EH (cell line): ENCODE data around the gene NUP214.
"Not testable (repeated sequence)": the region's sequence is repeated elsewhere in the genome, so short reads cannot be mapped to it uniquely, and the experiment has no call there.

Experiments
- DNase-seq: peaks from one replicate; pipeline ENCODE4 v3.0.0-alpha.2; 2015; ENCODE audit warnings: low read depth

NUP214 gene

GRCh38 chr9:131259916-131260597 is 134.7 kb downstream of the NUP214 start:
- DNase-seq: no peak

DNA sequence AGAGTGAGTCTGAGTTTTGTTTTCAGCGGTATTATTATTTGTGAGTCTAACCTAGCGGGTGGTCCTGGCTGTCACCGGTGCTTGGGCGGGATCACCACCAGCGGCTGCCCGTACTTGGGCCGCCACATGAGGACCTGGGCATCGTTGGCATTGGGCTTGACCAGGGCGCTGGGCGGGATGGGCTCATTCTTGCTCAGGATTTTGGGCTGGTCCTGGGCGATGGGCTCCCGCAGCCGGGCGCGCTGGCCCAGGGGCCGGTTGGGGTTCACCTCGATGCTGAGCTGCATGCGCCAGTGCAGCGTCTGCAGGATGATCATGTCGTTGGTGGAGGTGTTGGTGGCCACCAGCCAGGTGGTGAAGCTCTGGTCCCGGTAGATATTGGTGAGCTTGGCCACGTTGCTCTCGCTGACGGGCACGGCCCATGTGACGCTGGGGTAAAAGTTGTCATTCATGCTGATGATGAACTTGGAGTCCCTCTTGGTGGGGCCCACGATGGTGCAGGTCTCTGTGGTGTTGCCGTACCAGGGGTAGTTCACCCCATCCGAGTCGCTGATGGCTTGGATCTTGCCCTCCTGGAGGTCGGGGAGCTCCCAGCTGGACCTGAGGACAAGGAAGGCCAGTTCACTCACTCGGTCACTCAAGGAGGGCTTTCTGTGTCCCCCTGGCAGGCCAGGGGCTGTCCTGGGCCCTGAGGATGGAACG is 135.5 kb downstream of the NUP214 start:
- DNase-seq: no peak

DNA sequence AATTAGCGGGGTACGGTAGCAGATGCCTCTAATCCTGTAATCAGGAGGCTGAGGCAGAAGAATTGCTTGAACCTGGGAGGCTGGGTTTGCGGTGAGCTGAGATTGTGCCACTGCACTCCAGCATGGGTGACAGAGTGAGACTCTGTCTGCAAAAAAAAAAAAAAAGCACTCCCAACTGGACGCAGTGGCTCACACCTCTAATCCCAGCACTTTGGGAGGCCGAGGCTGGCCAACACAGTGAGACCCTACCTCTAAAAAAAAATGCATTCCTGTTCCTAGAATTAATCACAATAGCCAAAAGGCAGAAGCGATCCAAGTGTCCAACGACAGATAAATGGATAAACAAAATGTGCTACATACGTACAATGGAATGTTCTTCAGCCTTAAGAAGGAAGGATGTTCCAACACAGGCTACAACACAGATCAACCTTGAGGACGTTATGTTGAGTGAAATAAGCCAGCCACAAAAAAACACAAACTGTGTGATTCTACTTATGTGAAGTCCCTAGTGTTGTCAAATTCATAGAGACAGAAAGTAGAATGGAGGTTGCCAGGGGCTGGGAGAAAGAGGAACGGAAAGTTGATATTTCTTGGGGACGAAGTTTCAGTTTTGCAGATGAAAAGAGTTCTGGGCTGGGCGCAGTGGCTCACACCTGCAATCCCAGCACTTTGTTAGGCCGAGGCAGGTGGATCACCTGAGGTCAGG is 137.1 kb downstream of the NUP214 start:
- peak; percentile 23 for DNase-seq

DNA sequence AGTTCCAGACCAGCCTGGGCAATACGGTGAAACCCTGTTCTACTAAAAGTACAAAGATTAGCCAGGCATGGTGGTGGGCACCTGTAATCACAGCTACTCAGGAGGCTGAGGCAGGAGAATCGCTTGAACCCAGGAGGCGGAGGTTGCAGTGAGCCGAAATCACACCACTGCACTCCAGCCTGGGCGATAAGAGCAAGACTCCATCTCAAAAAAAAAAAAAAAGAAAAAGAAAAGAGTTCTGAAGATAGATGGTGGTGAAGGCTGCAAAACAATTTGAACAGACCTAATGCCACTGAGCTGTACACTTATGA is 137.6 kb downstream of the NUP214 start:
- not testable (repeated sequence) for DNase-seq

DNA sequence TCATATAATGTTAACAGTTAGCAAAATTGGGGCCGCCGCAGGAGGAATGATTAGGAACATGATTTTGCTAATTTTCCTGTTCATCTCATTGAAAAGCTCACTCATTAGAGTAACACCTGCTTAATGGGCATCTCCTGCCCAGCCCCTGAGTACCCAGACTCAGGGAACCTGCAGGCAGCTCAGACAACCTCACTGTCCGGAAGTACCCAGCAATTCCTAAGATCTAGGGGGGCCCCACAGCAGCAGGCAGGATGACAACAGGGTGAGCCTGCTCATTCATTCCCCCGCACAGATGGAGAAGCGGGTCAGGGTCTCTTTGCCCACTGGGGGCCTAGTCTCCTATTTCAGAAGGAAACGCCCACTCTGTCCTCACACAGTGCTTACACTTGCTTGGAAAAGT is 138.3 kb downstream of the NUP214 start:
- DNase-seq: no peak

- DNase-seq: no peak
Observed at GRCh38 chr9:131264231-131264630, 138.8 kb downstream of the NUP214 start.

DNA sequence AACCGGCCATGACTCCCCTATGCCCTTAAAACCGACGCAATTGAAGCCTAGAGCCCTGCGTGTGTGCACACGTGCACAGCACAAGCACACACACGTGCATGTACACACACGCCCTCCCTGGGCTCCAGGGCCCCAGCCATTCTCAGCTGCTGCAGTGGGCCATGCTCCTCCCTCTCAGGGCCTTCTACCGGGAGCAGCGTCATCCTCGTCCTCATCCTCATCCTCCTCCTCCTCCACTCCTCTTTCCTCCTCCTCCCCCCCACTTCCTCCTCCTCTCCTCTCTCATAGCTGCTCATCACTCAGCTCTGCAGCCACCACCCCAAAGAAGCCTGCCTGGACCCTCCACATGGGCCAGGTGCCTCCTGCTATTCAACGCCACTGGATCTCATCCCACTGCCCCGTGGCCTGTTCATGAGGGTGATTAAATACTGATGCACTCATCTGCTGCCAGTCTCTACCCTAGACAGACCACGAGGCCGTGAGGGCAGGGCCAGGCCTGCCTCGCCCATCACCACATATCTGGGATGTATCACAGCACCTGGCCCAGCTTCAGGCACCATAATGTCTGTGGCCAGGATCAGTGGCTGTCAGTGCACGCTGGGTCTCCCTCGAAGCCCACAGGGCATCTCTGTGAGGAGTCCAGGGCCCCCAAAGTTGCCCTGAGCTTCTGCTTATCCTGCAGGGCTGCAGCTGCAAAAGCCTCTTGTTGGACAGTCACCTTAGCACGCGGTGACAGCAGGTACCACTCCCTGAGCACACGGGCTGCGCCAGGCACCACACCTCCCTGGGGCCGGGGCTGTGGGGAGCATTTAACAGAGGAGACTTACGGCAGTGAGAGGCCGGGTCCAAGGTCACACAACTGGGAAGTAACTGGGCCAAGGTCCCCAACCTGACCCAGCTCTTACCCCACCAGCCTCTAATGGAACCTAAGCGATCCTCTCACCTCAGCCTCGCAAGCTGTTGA is 141.2 kb downstream of the NUP214 start:
- DNase-seq: no peak

GRCh38 chr9:131270171-131271015 is 145.0 kb downstream of the NUP214 start:
- no peak for DNase-seq

DNA sequence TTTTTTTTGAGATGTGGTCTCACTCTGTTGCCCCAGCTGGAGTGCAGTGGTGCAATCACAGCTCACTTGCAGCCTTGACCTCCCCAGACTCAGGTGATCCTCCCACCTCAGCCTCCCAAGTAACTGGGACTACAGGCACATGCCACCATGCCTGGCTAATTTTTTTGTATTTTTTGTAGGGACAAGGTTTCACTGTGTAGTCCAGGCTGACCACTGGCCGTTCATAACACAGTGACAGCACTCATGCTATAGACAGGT is 145.6 kb downstream of the NUP214 start:
- not testable (repeated sequence) for DNase-seq

GRCh38 chr9:131271506-131271931 is 146.1 kb downstream of the NUP214 start:
- no peak for DNase-seq

DNA sequence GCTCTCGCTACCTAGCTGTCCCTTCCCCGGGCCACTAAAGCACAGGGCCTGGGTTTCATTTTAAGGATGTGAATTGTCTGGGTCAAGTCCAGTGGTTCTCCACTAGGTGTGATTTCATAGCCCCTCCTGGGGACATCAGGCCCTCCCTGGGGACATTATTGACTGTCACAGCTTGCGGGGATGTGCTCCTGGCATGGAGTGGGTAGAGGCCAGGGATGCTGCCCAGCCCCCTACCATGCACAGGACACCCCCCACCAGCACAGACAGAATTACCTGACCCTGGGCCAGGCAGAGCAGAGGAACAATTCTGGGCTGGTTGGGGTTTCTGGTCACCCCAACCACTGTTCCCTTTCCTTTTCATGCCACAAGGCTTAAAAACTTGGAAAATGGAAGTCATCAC is 146.8 kb downstream of the NUP214 start:
- DNase-seq: no peak

- no peak for DNase-seq
Observed at GRCh38 chr9:131273146-131273855, 147.9 kb downstream of the NUP214 start.

DNA sequence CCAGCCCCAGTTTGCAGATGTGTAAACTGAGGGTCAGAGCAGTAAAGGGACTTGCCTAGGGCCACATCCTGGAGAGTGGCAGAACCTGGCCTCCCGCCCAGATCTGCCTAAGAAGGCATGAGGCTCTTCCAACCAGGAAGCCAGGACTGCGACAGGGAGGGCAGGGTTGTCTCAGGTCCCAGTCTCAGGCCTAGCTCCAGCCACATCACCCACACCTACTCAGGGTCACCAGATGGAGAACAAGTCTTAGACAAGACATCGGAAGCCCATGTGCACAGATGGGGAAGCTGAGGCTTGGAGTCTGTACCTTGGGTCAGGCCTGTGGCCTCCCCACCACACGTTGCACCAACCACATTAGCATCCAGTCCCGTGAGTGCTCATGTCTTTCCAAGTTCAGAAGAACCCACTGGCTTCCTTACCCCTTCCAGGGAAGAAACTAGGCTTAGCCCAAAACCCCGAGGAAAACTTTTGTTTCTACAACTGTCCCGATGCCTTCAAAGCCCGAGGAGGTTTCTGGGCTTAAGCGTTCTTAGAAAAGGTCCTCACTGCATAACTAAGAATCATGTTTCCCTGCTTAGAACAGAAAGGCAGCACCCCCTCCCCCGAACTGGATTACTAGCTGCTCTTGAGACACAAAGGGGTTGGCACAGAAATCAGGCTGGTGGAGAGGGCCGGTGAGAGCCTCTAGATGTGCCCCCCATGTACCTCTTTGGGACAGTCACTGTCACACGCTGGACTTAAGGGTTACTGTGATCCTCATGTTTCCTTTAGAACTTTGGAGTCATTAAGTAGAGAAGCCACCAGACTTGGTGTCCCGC is 148.7 kb downstream of the NUP214 start:
- no peak for DNase-seq

DNA sequence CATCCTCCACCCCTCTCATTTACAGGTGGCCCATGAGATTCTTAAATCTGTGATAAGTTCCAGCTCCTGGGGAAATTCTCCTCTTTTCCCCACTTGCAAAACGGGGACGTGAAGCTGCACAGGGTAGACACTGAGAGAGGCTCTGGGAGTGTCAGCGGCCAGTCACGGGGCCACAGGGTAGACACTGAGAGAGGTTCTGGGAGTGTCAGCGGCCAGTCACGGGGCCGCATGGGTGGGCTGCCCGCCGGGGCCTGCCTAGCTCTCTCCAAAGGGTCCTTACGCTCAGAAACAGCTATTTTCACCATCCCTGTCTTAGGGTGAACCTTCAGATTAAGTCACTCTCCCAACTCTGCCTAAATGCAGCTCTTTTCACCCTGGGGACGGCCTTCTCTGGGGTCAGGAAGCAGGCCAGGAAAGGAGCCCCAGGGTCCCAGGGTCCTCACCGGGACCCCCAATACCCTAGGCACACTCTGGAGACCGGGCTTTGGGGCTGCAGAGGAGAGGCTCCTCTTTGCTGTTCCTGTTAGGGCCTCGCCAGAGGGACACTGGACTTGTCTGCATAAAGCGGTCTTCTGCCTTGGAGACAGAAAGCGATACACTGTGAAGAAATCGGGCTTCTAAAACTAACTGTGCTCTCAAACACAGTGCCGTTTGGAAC is 149.4 kb downstream of the NUP214 start:
- no peak for DNase-seq

GRCh38 chr9:131275332-131276093 is 150.1 kb downstream of the NUP214 start:
- DNase-seq: no peak

DNA sequence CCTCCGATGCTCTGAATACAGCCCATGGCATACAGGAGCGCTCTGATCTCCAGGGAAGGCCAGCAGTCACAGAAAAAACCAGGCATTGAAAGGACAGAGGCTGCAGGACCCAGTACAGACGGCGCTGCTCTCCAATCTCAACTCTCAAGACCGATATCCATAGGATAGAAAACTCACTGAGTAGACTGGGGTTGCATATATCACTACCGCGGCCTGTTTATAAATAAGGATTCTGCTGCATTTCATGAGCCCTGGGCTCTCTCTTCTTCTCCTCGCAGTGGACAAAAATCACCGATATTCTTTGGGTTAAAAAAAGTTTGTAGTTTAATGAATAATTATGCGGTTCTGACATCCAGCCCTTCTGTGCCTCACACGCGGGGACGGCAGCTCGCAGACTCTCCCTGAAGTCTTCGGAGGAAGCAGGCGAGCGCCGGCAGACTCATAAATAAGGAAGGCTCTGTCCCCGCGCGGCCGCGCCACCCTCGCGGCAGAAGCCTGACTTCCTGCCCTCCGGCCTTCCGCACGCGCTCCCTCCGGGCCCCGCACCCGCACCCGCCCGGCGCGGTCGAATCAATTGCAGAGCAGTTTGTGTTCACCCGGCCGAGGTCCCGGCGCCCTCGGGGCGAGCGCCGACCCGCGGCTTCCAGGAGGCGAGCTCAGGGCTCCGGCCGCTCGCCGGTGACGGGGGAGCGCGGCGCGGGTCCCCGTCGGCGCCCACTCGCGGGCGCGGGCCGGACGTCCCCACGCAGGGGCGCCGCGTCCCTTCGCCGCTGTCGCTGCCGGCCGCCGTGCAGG is 150.9 kb downstream of the NUP214 start, which contains the start of gene FAM78A:
Gene FAM78A, minus strand, starts transcription at position 417 of the 795 bp plus-strand sequence. Its CDS starts 331 bp downstream, at position 86.
- peak; percentile 30 for DNase-seq

DNA sequence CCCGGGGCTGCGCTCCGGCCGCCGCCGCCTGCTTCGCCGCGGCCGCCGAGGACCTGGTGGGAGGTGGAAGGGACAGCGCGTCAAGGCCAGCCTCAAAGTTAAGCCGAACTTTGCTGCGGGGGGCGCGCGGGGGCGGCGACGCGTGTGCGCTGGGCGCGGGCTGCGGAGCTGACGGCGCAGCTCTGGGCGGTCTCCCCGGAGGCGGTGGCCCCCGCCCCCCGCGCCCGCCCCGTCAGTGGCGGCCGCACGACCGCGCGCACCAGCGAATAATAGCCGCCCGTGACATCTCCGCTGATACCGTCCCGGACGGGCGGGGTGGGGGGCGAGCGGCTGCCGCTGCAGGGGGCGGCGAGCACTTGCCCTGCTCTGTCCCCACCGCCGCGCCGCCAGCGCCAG is 151.5 kb downstream of the NUP214 start:
- no peak for DNase-seq
